ENCODE results near the gene KIF6. TPM values are rescaled to one million over a fixed set of nuclear protein-coding genes. Genes with fewer than 3 reads are reported as not detected.

The KIF6 gene
- total RNA-seq, 1 donor from 2014 or later: 2.0 TPM

GRCh38 chr6:39657355-39658135, 67.7 kb downstream of the KIF6 start:
- Histone ChIP-seq H2AFZ (ENCODE audit: low read depth, low read length) (no peak overlapping the region), H3K4me2 (ENCODE audit: low read length) (no peak overlapping the region), H3K27ac (ENCODE audit: low read depth, low read length) (no peak overlapping the region), H4K20me1 (ENCODE audit: insufficient read depth, low read length) (no peaks in the 10 kb centered on the region), H3K9ac (ENCODE audit: low read length) (no peak overlapping the region), H3K36me3 (ENCODE audit: insufficient read depth, low read length) (no peaks in the 10 kb centered on the region), H3K4me3 (ENCODE audit: insufficient read depth, low read depth, low read length) (no peak overlapping the region), H3K9me3 (ENCODE audit: insufficient read depth, low read depth, low read length) (no peaks in the 10 kb centered on the region), H3K27me3 (ENCODE audit: insufficient read depth, low read length) (no peaks in the 10 kb centered on the region), H3K4me1 (ENCODE audit: insufficient read depth, low read length) (no peaks in the 10 kb centered on the region), H3K79me2 (ENCODE audit: insufficient read depth, low read length) (no peaks in the 10 kb centered on the region)
- TF ChIP-seq CTCF (IDR thresholded peaks at IDR 0.05; ENCODE audit: insufficient read depth, low read depth, low read length) (no peak), EZH2 (IDR thresholded peaks at IDR 0.05; ENCODE audit: insufficient read depth, low read length) (no peak)
- DNase-seq (ENCODE audit: low read depth) (no peak), FAIRE-seq (no peak)
- Mint-ChIP-seq H3K4me1 (ENCODE audit: low read depth, unreplicated experiment) (no peaks in the 10 kb centered on the region), H3K4me3 (ENCODE audit: unreplicated experiment) (no peak overlapping the region), H3K27me3 (ENCODE audit: low read depth, unreplicated experiment) (no peaks in the 10 kb centered on the region), H3K9me3 (ENCODE audit: unreplicated experiment) (no peaks in the 10 kb centered on the region), H3K27ac (ENCODE audit: unreplicated experiment) (no peak overlapping the region), H3K36me3 (ENCODE audit: low read depth, unreplicated experiment) (no peaks in the 10 kb centered on the region)

GRCh38 chr6:39654121-39654520, 71.1 kb downstream of the KIF6 start:
- no peak overlapping the region for H3K27ac Mint-ChIP-seq (ENCODE audit: unreplicated experiment)
- Histone ChIP-seq H4K20me1 (ENCODE audit: insufficient read depth, low read length) (no peaks in the 10 kb centered on the region), H3K9me3 (ENCODE audit: insufficient read depth, low read depth, low read length) (no peaks in the 10 kb centered on the region), H3K36me3 (ENCODE audit: insufficient read depth, low read length) (no peaks in the 10 kb centered on the region), H3K27me3 (ENCODE audit: insufficient read depth, low read length) (no peaks in the 10 kb centered on the region), H3K4me2 (ENCODE audit: low read length) (no peak overlapping the region), H3K79me2 (ENCODE audit: insufficient read depth, low read length) (no peaks in the 10 kb centered on the region), H3K27ac (ENCODE audit: low read depth, low read length) (no peak overlapping the region), H3K9ac (ENCODE audit: low read length) (no peak overlapping the region), H2AFZ (ENCODE audit: low read depth, low read length) (no peak overlapping the region), H3K4me3 (ENCODE audit: insufficient read depth, low read depth, low read length) (no peak overlapping the region), H3K4me1 (ENCODE audit: insufficient read depth, low read length) (no peaks in the 10 kb centered on the region)
- H3K4me1 Mint-ChIP-seq (ENCODE audit: low read depth, unreplicated experiment): no peaks in the 10 kb centered on the region
- no peak for DNase-seq (ENCODE audit: low read depth)
- no peak for FAIRE-seq
- no peak for TF ChIP-seq CTCF (IDR thresholded peaks at IDR 0.05; ENCODE audit: insufficient read depth, low read depth, low read length)
- TF ChIP-seq EZH2 (IDR thresholded peaks at IDR 0.05; ENCODE audit: insufficient read depth, low read length): no peak
- no peaks in the 10 kb centered on the region for H3K36me3 Mint-ChIP-seq (ENCODE audit: low read depth, unreplicated experiment)
- no peak overlapping the region for H3K4me3 Mint-ChIP-seq (ENCODE audit: unreplicated experiment)
- H3K27me3 Mint-ChIP-seq (ENCODE audit: low read depth, unreplicated experiment): no peaks in the 10 kb centered on the region
- no peaks in the 10 kb centered on the region for H3K9me3 Mint-ChIP-seq (ENCODE audit: unreplicated experiment)

- Histone ChIP-seq H3K27ac (ENCODE audit: low read depth, low read length) (no peak overlapping the region), H4K20me1 (ENCODE audit: insufficient read depth, low read length) (no peaks in the 10 kb centered on the region), H3K9ac (ENCODE audit: low read length) (no peak overlapping the region), H3K9me3 (ENCODE audit: insufficient read depth, low read depth, low read length) (no peaks in the 10 kb centered on the region), H3K27me3 (ENCODE audit: insufficient read depth, low read length) (no peaks in the 10 kb centered on the region), H3K4me1 (ENCODE audit: insufficient read depth, low read length) (no peaks in the 10 kb centered on the region), H3K79me2 (ENCODE audit: insufficient read depth, low read length) (no peaks in the 10 kb centered on the region), H3K36me3 (ENCODE audit: insufficient read depth, low read length) (no peaks in the 10 kb centered on the region), H2AFZ (ENCODE audit: low read depth, low read length) (no peak overlapping the region), H3K4me2 (ENCODE audit: low read length) (no peak overlapping the region), H3K4me3 (ENCODE audit: insufficient read depth, low read depth, low read length) (no peak overlapping the region)
- Mint-ChIP-seq H3K9me3 (ENCODE audit: unreplicated experiment) (no peaks in the 10 kb centered on the region), H3K4me3 (ENCODE audit: unreplicated experiment) (no peak overlapping the region), H3K36me3 (ENCODE audit: low read depth, unreplicated experiment) (no peaks in the 10 kb centered on the region), H3K27me3 (ENCODE audit: low read depth, unreplicated experiment) (no peaks in the 10 kb centered on the region), H3K4me1 (ENCODE audit: low read depth, unreplicated experiment) (no peaks in the 10 kb centered on the region), H3K27ac (ENCODE audit: unreplicated experiment) (no peak overlapping the region)
- no peak for TF ChIP-seq CTCF (IDR thresholded peaks at IDR 0.05; ENCODE audit: insufficient read depth, low read depth, low read length)
- TF ChIP-seq EZH2 (IDR thresholded peaks at IDR 0.05; ENCODE audit: insufficient read depth, low read length): no peak
- DNase-seq (ENCODE audit: low read depth) (no peak), FAIRE-seq (no peak)
Measured at GRCh38 chr6:39653612-39654011, 71.6 kb downstream of the KIF6 start.
